GM19099 (cell line): ENCODE results near the gene ADAT2.

Experiments used
- POLR2A ChIP-seq: IDR thresholded peaks from 3 replicates; pipeline ENCODE4 v1.6.1; 2011; ENCODE audit warnings: low read depth; ENCODE audit not compliant: insufficient read length; ENCODE audit errors: extremely low read depth

The ADAT2 gene

DNA sequence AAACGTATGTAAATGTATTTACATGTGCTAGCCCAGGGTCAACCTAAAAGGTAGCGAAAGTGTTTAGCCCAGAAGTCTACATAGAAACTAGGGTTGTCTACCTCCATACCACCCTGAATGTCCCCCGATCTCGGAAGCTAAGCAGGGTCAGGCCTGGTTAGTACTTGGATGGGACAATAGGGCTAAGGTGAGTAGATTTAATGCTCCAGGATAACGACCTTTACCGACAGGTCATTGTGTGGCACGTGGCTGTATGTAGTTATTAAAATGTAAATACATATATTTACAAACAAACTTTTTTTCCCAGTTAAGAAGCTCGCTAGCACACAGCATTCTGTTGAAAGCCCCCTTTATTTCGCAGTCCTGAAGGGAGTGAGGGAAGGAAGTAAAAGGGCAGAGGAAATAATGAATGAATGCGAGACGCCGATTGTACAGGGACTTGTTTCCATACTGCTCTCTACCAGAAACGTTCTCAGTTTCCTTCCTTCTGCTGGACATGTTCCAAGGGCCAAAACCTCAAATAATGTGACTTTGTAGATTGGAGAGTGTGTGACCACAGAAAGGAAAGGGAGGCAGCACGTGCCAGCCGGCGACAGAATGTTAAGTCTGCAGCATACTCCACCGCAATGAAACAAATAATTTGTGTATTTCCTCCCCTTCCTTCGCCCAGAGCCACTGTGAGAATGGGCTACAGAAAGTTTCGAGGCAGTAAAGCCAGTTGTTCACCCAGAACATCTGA, 612 bp downstream of the ADAT2 start:
- TF ChIP-seq POLR2A: no peak

DNA sequence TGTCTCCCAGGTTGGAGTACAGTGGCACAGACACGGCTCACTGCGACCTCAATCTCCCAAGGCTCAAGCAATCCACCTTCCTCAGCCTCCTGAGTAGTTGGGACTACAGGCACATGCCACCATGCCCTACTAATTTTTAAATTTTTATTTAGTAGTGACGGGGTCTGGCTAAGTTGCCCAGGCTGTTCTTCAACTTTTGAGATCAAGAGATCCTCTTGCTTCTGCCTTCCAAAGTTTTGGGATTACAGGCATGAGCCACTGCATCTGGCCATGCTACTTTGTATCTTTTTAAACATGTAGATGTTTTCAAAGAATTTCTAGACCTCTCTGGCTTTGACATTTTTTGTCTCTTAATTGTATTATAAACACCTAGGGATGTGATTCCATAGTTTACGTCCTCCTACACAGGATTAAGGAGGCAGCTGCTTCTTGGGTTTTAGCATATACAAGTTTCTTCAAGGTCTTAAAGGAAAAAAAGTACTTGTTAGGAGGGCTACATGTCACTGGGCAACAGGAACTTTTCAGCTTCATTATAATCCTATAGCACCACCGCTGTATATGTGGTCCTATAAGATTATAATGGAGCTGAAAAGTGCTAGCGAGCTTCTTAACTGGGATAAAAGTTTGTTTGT, 1.3 kb downstream of the ADAT2 start:
- no peak for TF ChIP-seq POLR2A

DNA sequence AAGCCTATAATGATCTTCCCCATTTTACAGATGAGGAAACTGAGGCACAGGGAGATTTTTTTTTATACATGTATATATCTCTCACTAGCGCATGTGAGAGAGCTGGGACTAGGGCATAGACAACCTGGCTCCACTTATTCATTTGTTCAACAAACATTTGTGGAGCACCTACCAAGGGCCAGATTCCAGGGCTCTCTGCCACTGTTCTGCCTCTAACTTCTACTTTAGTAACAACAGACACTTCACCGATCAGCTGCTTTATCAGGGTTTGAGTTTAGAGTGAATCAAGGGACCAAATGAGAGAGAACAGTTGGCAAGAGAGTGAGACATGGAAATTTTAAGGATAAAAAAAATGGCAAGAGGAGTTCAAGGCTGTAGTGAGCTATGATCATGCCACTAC, 7.4 kb downstream of the ADAT2 start:
- TF ChIP-seq POLR2A: no peak

DNA sequence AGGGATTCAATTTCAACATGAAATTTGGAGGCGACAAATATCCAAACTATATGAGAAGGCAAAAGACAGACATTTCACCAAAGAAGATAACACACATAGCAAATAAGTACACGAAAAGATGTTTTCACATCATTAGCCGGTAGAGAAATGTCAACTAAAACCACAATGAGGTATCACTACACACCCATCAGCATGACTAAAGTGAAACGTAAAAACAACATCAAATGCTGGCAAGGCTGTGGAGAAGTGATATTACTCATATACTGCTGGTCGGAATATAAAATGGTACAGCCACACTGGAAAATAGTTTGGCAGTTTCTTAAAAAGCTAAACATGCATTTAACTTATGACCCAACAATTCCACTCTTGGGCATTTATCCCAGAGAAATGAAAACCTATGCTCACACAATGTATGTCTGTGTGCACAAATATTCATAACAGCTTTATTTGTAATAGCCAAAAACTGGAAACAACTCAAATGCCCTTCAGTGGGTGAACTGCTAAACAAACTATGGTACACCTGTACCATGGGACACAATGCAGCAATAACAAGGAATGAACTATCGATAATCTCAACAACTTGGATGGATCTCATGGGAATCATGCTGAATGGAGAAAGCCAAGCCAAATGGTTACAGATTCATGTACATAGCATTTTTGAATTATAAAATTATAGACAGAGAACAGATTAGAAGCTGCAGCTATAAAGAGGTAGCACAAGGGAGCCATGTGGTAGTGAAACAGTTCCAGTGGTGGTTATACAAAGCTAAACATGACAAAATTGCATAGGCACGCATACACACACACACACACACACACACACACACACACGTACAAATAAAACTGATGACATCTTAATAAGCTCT, 8.6 kb downstream of the ADAT2 start:
- no peak for TF ChIP-seq POLR2A

DNA sequence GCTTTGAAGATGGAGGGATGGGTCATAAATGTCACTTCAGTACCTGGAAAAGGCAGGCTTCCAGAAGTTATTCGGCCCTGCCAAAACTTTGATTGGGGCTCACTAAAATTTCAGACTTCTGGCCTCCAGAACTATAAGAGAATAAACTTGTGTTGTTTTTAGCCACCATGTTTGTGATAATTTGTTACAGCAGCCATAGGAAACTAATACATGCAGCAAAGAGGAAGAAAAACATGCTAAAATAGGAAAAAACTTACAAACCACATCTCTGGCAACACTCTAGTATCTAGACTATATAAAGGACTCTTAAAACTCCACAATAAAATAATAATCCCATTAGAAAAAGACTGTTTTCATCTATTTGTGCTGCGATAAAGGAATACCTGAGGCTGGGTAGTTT, 9.5 kb downstream of the ADAT2 start:
- no peak for TF ChIP-seq POLR2A

DNA sequence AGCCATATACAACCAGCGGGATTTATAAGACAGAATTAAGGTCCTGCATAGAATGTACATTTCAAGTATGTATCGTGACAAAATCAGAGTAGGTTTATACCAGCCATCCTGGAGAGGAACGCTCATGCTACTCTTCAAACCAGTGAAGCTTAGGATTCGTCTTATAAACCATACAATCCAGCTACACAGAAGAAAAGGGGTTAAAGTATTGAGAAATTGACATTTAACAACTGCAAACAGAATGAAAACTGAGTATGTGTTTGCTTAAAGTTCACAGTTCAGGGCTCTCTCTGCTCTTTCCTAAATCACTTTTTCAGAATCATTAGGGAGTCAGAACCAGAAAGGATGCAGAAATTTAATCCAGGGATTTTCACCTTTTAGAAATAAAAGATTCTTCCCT, 17.9 kb downstream of the ADAT2 start:
- no peak for TF ChIP-seq POLR2A

DNA sequence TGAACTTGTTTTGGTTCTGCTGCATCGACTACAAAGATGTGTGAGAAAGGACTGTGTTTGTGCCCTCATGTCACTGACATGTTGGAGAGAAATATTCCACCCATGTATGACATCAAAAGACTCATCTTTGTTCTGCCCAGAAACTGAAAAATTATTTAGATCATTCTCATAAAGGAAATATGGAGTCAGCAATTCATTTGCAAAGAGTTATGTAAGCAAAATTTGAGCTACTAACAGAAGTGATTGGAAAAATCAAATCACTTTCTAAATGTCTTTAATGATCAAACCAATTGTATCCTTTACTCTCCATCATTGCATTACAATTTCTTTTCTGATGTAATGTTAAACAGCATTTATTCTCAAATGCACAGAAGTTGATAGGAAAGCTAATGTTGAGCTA, 19.3 kb downstream of the ADAT2 start:
- no peak for TF ChIP-seq POLR2A

DNA sequence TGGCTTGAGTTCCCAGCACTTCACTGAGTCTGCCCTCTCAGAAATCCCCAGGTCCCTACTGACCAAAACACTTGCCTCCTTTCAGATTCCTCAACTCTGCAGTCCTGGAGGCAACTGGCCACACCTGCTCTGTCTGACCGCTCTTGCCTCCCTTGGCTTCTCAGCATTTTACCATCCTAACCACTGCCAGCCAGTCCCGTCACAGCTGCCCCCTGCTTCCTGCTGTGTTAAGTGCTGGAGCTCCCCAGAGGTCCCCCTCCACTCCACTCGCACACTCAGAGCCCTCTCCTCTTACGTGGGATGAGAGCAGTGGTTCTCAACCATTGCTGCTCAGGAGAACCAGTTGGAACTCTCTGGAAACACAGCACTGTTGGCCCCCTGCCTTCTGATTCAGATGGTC, 20.5 kb downstream of the ADAT2 start:
- no peak for TF ChIP-seq POLR2A

DNA sequence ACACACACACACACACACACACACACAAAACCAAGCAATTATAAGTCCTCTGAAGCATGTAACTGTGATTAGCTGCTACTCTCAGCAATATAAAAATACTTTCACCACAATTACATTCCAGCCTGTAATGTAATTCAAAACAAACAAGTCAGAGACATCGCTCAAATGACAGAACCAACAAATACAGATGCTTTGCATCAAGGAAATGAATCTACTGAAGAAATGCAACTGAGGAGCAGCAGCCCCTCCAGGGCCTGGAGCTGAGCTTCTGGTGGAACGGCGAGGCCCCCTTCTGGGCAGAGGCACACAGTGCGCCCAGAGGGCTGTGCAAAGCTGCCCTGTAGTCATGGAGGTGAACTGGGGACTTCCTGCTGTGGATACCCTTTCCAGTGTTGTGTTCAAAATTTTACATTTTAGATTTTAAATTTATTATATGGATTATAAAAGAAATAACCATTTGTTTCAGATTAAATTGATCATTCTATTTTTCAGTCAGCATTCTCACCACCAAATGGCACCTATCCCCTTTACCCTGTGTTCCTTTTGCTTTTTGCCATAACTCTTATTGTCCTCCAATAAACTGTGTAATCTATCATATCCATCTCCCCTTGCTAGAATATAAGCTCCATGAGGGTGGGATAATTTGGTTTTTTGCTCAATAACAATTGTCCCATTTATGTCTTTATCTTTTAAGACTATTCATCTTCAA, 23.2 kb downstream of the ADAT2 start:
- TF ChIP-seq POLR2A: no peak

DNA sequence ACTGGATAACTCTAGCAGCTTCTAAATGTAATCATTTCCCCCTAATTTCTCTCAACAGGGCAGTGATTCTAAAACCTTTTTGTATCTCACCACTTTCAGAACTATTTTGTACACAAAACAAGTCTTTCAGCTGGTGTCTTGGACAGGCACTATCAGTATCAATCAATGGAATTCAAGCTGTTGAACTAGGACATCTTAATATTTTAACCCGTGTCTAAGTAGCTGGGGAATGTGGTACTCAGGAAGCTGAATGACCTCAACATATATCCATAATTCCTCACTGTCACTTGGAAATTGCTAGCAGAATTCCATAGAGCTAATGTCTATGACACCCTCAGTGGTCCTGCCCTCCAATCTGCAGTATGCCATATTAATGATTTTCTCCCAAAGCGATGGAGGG, 24.5 kb downstream of the ADAT2 start:
- no peak for TF ChIP-seq POLR2A

DNA sequence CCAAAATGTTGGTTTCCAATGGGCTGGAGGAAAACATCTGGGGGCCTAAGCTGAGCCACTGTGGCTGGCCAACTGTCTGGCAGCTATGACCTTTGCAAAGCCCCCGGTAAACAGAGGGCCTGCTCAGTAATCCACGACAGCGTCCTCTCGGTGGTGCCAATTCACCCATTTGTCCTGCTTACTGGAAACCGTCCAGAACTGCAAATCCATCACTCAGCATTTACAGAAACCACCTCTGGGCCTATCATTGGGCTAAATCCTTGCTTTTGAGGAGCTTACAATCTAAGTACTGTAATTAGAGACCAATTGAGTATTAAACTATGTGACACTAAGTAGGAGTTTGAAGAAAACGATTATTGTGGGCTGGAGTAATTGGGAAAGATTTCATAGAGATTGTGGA, 31.0 kb downstream of the ADAT2 start:
- TF ChIP-seq POLR2A: no peak

DNA sequence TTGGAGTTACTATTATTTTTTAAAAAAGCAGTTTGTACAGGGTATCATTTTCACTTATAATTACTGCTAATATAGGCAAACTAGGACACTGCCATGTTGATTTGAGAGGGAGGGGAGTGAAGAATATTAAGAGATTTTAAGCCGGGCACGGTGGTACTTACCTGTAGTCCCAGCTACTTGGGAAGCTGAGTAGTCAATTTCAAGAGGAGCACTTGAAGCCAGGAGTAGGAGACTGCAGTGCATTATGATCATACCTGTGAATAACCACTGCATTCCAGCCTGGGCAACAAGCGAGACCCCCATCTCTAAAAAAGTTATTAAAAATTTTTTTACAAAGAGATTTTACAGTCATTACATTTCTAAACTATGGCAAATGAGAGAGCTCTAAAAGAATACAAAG, 35.7 kb downstream of the ADAT2 start:
- no peak for TF ChIP-seq POLR2A

DNA sequence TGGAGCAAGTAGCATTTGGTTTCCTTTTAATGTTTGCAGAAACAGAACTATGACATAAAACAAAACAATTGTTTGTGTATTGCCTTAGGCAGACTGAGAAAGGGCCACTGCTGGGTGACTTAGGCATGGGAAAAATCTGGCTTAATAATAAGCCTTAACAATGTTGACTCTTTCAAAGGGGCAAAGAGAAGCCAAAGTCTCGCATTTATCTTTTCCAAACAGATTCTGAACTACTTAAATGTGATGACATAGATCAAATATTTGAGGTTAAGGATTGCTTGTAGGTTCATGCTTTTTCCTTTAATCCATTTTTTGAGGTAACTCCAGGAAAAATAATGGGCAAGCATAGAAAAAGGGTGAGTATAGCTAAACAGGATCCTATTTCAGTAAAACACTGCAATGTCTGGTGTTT, 39.6 kb downstream of the ADAT2 start:
- TF ChIP-seq POLR2A: no peak

DNA sequence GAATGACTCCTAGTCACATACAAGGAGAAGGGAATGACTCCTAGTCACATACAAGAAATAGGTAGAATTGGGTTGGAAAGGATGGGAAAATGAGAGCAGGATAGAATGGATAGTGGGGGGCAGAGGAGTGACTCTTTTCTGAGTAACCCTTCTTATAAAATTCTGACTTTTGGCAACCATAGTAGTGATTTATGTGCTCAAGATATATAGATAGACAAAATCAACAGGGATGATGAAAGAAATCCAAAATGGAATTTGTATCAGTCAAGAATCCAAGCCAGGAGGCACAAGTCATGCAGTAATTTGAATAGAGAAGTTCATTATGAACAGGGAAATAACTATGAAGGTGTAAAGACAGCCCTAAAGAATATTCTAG, 41.7 kb downstream of the ADAT2 start:
- no peak for TF ChIP-seq POLR2A

DNA sequence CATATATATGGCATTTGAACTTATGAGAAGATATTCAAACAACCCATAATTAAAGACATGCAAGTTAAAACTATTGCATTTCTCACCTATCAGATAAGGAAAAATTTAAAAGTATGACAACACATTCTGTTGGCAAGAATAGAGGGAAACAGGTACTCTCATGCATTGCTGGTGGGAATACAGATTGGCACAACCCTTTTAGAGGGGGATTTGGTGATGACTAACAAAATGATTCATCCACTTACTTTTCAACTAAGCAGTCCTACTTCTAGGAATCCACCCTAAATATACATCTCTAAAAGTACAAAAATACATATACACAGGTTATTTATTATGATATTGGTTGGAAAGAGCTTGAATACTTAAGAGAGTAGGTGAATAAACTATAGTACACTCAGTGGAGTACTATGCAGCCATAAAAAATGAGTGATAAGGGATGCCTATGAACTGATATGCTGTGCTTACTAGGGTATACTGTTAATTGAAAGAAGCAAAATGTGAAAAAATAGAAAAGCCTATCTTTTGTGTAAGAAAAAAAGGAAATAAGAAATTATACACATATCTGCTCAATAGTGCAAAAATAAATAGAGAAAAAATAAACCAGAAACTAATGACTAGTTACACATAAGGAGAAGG, 42.2 kb downstream of the ADAT2 start:
- no peak for TF ChIP-seq POLR2A
